PFSK-1 (cell line): Measurements from ENCODE around the gene VGLL4.

Source experiments
- POLR2AphosphoS5 ChIP-seq: IDR thresholded peaks from 2 replicates; pipeline ENCODE4 v1.6.1; 2012; ENCODE audit warnings: low read depth, mild to moderate bottlenecking, control low read depth, low read length, moderate library complexity
- REST ChIP-seq, 2 experiments: IDR thresholded peaks; 2 replicates each; pipeline versions ENCODE4 v1.6.1 to v1.8.0; 2011 to 2012; ENCODE audit warnings: low read depth in 2 of 2, low read length in 2 of 2, control low read depth in 1 of 2, inconsistent platforms in 1 of 2, mild to moderate bottlenecking in 1 of 2, moderate library complexity in 1 of 2; ENCODE audit not compliant: insufficient read depth in 1 of 2
- TAF1 ChIP-seq: IDR thresholded peaks from 2 replicates; pipeline ENCODE4 v1.6.1; 2012; ENCODE audit warnings: low read length, control low read depth, borderline replicate concordance; ENCODE audit not compliant: insufficient read depth

- TF ChIP-seq POLR2AphosphoS5, result no peak
- no peak for TF ChIP-seq TAF1
- TF ChIP-seq REST (IDR thresholded peaks at IDR 0.05; ENCODE audit: insufficient read depth in 1 of 2, low read depth in 2 of 2, low read length in 2 of 2), result no peak
These were observed 10.5 kb upstream of the VGLL4 start for GRCh38 chr3:11654166-11654565.
